HL-60 (cell line): ENCODE measurements around the gene CROT.

Experiments used
- DNase-seq, 2 experiments: peaks; one replicate each; pipeline ENCODE4 v3.0.0-alpha.2; 2010 to 2020; ENCODE audit warnings: low read depth in 1 of 2, low spot score in 1 of 2
- H3K27ac ChIP-seq: fragments of 250-450 bp; sonication (Bioruptor Pico); replicated peaks from 2 replicates; pipeline ENCODE4 v1.5.1; 2020; ENCODE audit warnings: mild to moderate bottlenecking, moderate library complexity
- H3K27me3 ChIP-seq: fragments of 250-450 bp; sonication (Bioruptor Pico); 2 replicates; pipeline ENCODE4 v1.5.1; 2021; ENCODE audit warnings: mild to moderate bottlenecking, moderate library complexity; ENCODE audit not compliant: insufficient read depth, poor library complexity, severe bottlenecking
- H3K4me3 ChIP-seq: replicated peaks from 2 replicates; pipeline ENCODE4 v1.5.1; 2011; ENCODE audit warnings: mild to moderate bottlenecking, control low read depth, low read length; ENCODE audit not compliant: insufficient read depth
- GABPA ChIP-seq: IDR thresholded peaks from 2 replicates; pipeline ENCODE4 v1.6.1; 2012; ENCODE audit warnings: low read depth
- POLR2AphosphoS5 ChIP-seq: IDR thresholded peaks from 2 replicates; pipeline ENCODE4 v1.6.1; 2012; ENCODE audit warnings: low read depth
- REST ChIP-seq: IDR thresholded peaks from 2 replicates; pipeline ENCODE4 v1.6.1; 2012; ENCODE audit warnings: low read depth; ENCODE audit not compliant: insufficient replicate concordance
- SPI1 ChIP-seq: IDR thresholded peaks from 2 replicates; pipeline ENCODE4 v1.6.1; 2012; ENCODE audit warnings: low read depth, mild to moderate bottlenecking, borderline replicate concordance
- TF ChIP-seq, protein P1 (sequence below): IDR thresholded peaks from one replicate; pipeline ENCODE4 v1.5.1; 2011; ENCODE audit warnings: low read length, control low read depth, inconsistent platforms; ENCODE audit not compliant: insufficient read depth

CROT gene

GRCh38 chr7:87369216-87369615 is 23.8 kb downstream of the CROT start:
- TF ChIP-seq, protein P1, sequence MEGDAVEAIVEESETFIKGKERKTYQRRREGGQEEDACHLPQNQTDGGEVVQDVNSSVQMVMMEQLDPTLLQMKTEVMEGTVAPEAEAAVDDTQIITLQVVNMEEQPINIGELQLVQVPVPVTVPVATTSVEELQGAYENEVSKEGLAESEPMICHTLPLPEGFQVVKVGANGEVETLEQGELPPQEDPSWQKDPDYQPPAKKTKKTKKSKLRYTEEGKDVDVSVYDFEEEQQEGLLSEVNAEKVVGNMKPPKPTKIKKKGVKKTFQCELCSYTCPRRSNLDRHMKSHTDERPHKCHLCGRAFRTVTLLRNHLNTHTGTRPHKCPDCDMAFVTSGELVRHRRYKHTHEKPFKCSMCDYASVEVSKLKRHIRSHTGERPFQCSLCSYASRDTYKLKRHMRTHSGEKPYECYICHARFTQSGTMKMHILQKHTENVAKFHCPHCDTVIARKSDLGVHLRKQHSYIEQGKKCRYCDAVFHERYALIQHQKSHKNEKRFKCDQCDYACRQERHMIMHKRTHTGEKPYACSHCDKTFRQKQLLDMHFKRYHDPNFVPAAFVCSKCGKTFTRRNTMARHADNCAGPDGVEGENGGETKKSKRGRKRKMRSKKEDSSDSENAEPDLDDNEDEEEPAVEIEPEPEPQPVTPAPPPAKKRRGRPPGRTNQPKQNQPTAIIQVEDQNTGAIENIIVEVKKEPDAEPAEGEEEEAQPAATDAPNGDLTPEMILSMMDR: no peak
- TF ChIP-seq POLR2AphosphoS5: no peak
- TF ChIP-seq GABPA: no peak
- no peak for TF ChIP-seq REST
- no peak for TF ChIP-seq SPI1
- Histone ChIP-seq H3K4me3 (no peak overlapping the region), H3K27ac (no peak overlapping the region), H3K27me3 (no peaks in the 10 kb centered on the region)
- DNase-seq: no peak

DNA sequence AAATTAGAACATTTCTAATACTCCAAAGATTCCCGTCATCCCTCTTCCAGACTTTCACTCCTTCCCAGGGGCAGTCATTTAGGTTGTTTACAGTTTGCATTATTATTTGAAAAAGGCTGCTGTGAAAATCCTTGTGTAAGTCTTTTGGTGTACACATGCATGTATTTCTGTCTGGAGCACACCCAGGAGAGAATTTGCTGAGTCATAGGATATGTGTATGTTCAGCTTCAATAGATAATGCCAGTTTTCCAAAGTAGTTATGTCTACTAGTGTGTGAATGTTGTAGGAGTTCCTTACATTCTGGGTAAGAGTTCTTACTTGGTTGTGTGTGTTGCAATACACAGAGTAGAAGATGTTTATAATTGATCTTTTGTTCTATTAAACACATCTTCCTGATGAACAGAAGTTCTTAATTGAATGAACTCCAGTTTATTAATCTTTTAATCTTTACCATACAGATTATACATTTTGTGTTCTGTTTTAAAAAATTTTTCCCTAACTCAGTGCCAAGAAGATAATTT is 25.3 kb downstream of the CROT start:
- no peak overlapping the region for H3K27ac ChIP-seq
- no peak overlapping the region for H3K4me3 ChIP-seq
- TF ChIP-seq POLR2AphosphoS5 (no peak), GABPA (no peak), REST (no peak), SPI1 (no peak)
- TF ChIP-seq, protein P1: no peak
- no peaks in the 10 kb centered on the region for H3K27me3 ChIP-seq
- no peak for DNase-seq

DNA sequence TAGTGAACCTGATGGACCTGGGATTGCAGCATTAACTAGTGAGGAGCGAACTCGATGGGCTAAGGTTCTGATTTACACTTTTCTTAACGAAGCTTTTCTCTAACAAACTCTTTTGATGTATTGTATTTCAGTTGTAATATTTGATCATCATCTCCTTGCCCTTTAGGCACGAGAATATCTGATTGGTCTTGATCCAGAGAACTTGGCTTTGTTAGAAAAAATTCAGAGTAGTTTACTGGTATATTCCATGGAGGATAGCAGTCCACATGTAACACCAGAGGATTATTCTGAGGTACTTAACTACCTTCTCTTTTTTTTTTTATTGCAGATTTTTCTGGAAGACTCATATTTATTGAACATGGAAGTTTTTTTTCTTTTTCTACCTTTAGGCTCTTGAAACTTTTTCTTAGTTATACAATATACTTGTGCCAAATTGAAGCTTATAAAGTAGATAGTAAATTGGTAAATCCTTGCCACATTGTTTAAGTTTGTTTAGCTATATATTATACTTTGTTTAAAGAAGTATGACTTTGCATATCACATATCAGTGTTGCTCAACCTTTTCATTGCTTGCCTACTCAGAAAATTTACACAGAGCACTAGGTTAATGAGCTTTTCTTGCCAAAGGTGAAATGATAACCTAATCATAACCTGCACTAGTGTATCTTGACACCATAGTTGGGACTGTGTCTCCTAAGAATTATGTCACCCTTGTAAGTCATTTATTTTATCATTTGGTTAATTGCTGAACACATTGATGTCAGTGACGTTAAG is 30.4 kb downstream of the CROT start:
- H3K4me3 ChIP-seq: no peak overlapping the region
- TF ChIP-seq SPI1: no peak
- no peak for TF ChIP-seq REST
- TF ChIP-seq, protein P1: no peak
- no peak for TF ChIP-seq POLR2AphosphoS5
- no peak for TF ChIP-seq GABPA
- DNase-seq: no peak
- no peak overlapping the region for H3K27ac ChIP-seq
- H3K27me3 ChIP-seq: no peaks in the 10 kb centered on the region
